Ovary (tissue), 3 donors: ENCODE measurements around the gene ZNF582.

Experiments
- CTCF ChIP-seq, 3 donors: fragments of 450-650 bp in 2 of 3; fragments of 200-600 bp in 1 of 3; IDR thresholded peaks; one replicate each; pipeline versions ENCODE4 v1.5.1 to v1.8.0; 2016 to 2022; ENCODE audit warnings: antibody characterized with exemption in 3 of 3, mild to moderate bottlenecking in 1 of 3
- EP300 ChIP-seq: sonication (generic); formaldehyde crosslinking; IDR thresholded peaks from one replicate; pipeline ENCODE4 v1.6.1; 2017; ENCODE audit warnings: antibody characterized with exemption
- POLR2A ChIP-seq: fragments of 450-650 bp; IDR thresholded peaks from one replicate; pipeline ENCODE4 v1.6.1; 2017; ENCODE audit warnings: antibody characterized with exemption, mild to moderate bottlenecking, moderate library complexity
- donor health status: DM: no; HTN: no; CAD: no.

- TF ChIP-seq CTCF (IDR thresholded peaks at IDR 0.05): no peak
- TF ChIP-seq EP300: no peak
- TF ChIP-seq POLR2A: no peak
Measured at GRCh38 chr19:56372281-56372680, 21.1 kb downstream of the ZNF582 start.
